Activated T-helper 1 cell treated with anti-CD3 and anti-CD28 coated beads, Interleukin-12 subunit alpha, Interleukin-12 subunit beta, Interleukin-2, Interleukin-4 antibody, amounts not matched to agents 30 ng/mL and 10 ng/mL and 1 ng/mL, durations not matched to agents 14 hours and 24 hours and 36 hours (primary cell): ENCODE data around the gene RAB11FIP4. TPM values are rescaled to one million over a fixed set of nuclear protein-coding genes. Genes with fewer than 3 reads are reported as not detected.
A peak's percentile ranks its signal among the peaks of the same experiment; 100 is the strongest.

Experiments
- DNase-seq: peaks from one replicate; pipeline ENCODE4 v3.0.0; 2021; ENCODE audit warnings: low spot score
- H3K27ac Mint-ChIP-seq: one replicate; pipeline ENCODE4 v1.8.0; 2021; ENCODE audit warnings: mild to moderate bottlenecking, mixed read lengths
- H3K27me3 Mint-ChIP-seq: one replicate; pipeline ENCODE4 v1.8.0; 2022; ENCODE audit warnings: mild to moderate bottlenecking, moderate library complexity, mixed read lengths; ENCODE audit not compliant: insufficient read depth
- H3K36me3 Mint-ChIP-seq: one replicate; pipeline ENCODE4 v1.8.0; 2021; ENCODE audit warnings: low read depth, mixed read lengths
- H3K4me1 Mint-ChIP-seq: one replicate; pipeline ENCODE4 v1.8.0; 2021; ENCODE audit warnings: low read depth, mixed read lengths
- H3K4me3 Mint-ChIP-seq: one replicate; pipeline ENCODE4 v1.8.0; 2021; ENCODE audit warnings: mild to moderate bottlenecking, moderate library complexity, mixed read lengths
- H3K9me3 Mint-ChIP-seq: one replicate; pipeline ENCODE4 v1.8.0; 2021; ENCODE audit warnings: mixed read lengths
- intact Hi-C: fragments of 100-400 bp; cut with micrococcal nuclease; formaldehyde crosslinking; loops from one replicate; pipeline ENCODE4 v1.15.1; 2024
- total RNA-seq: library from RNA; stranded (reverse); gene quantifications from 2 replicates; pipeline ENCODE4 v1.2.3, GENCODE V29; 2022

Gene RAB11FIP4
- total RNA-seq, 1 donor from 2014 or later: 28.7 TPM

- peaks cover 2% of the 10 kb centered on the region for H3K27me3 Mint-ChIP-seq
- H3K9me3 Mint-ChIP-seq: no peaks in the 10 kb centered on the region
- intact Hi-C loops: loop anchor here (1.0 to 5.0 kb wide), 5 partner anchors 14 to 188 kb away; partner anchors contain the start of gene EVI2A
Observed at GRCh38 chr17:31508288-31509094, 117.0 kb downstream of the RAB11FIP4 start.

GRCh38 chr17:31509095-31509804 is 117.8 kb downstream of the RAB11FIP4 start:
- intact Hi-C loops: loop anchor here (2.0 to 5.0 kb wide), 3 partner anchors 40 to 188 kb away; partner anchors contain the start of gene EVI2A
- H3K27me3 Mint-ChIP-seq: peaks cover 2% of the 10 kb centered on the region
- no peaks in the 10 kb centered on the region for H3K9me3 Mint-ChIP-seq
- H3K27ac Mint-ChIP-seq: peak overlapping the region; percentile 100
- peaks cover 3% of the 10 kb centered on the region for H3K36me3 Mint-ChIP-seq
- peak overlapping the region; percentile 87 for H3K4me3 Mint-ChIP-seq
- DNase-seq: no peak
- H3K4me1 Mint-ChIP-seq: peaks cover 54% of the 10 kb centered on the region

More at GRCh38 chr17:31508288-31509094, 117.0 kb downstream of the RAB11FIP4 start:
- Mint-ChIP-seq H3K4me1 (peaks cover 54% of the 10 kb centered on the region), H3K4me3 (peak overlapping the region; percentile 87), H3K36me3 (peaks cover 3% of the 10 kb centered on the region), H3K27ac (peak overlapping the region; percentile 100)
- DNase-seq: peak; percentile 75

- DNase-seq: no peak
- peaks cover 53% of the 10 kb centered on the region for H3K4me1 Mint-ChIP-seq
- intact Hi-C loops: loop anchor here (2.0 to 5.0 kb wide), 3 partner anchors 39 to 189 kb away; partner anchors contain the start of gene EVI2A
- H3K9me3 Mint-ChIP-seq: no peaks in the 10 kb centered on the region
- peaks cover 2% of the 10 kb centered on the region for H3K27me3 Mint-ChIP-seq
- peaks cover 3% of the 10 kb centered on the region for H3K36me3 Mint-ChIP-seq
- peak overlapping the region; percentile 100 for H3K27ac Mint-ChIP-seq
- H3K4me3 Mint-ChIP-seq: peak overlapping the region; percentile 87
Observed at GRCh38 chr17:31509805-31510177, 118.3 kb downstream of the RAB11FIP4 start.

GRCh38 chr17:31510308-31511194 is 119.1 kb downstream of the RAB11FIP4 start:
- Mint-ChIP-seq H3K9me3 (no peaks in the 10 kb centered on the region), H3K36me3 (peaks cover 3% of the 10 kb centered on the region), H3K4me1 (peaks cover 49% of the 10 kb centered on the region), H3K27ac (peak overlapping the region; percentile 100), H3K4me3 (peak overlapping the region; percentile 87), H3K27me3 (peaks cover 2% of the 10 kb centered on the region)
- intact Hi-C loops: no loop called here
- no peak for DNase-seq

- intact Hi-C loops: no loop called here
- H3K36me3 Mint-ChIP-seq: peaks cover 3% of the 10 kb centered on the region
Observed at GRCh38 chr17:31511195-31511578, 119.7 kb downstream of the RAB11FIP4 start.

GRCh38 chr17:31511580-31511979 is 120.1 kb downstream of the RAB11FIP4 start:
- Mint-ChIP-seq H3K36me3 (peaks cover under 1% of the 10 kb centered on the region), H3K9me3 (no peaks in the 10 kb centered on the region), H3K27ac (peak overlapping the region; percentile 100), H3K4me1 (peaks cover 42% of the 10 kb centered on the region), H3K4me3 (no peak overlapping the region), H3K27me3 (peaks cover 2% of the 10 kb centered on the region)
- intact Hi-C loops: no loop called here
- no peak for DNase-seq

More at GRCh38 chr17:31511195-31511578, 119.7 kb downstream of the RAB11FIP4 start:
- Mint-ChIP-seq H3K4me3 (no peak overlapping the region), H3K27me3 (peaks cover 2% of the 10 kb centered on the region), H3K9me3 (no peaks in the 10 kb centered on the region), H3K4me1 (peaks cover 46% of the 10 kb centered on the region), H3K27ac (peak overlapping the region; percentile 100)
- no peak for DNase-seq

GRCh38 chr17:31512104-31512740 is 120.7 kb downstream of the RAB11FIP4 start:
- Mint-ChIP-seq H3K27ac (no peak overlapping the region), H3K4me3 (no peak overlapping the region), H3K9me3 (no peaks in the 10 kb centered on the region), H3K4me1 (peaks cover 38% of the 10 kb centered on the region), H3K27me3 (peaks cover 2% of the 10 kb centered on the region), H3K36me3 (no peaks in the 10 kb centered on the region)
- intact Hi-C loops: no loop called here
- no peak for DNase-seq

GRCh38 chr17:31512796-31513195 is 121.3 kb downstream of the RAB11FIP4 start:
- peaks cover 34% of the 10 kb centered on the region for H3K4me1 Mint-ChIP-seq
- intact Hi-C loops: no loop called here
- no peaks in the 10 kb centered on the region for H3K36me3 Mint-ChIP-seq
- no peak overlapping the region for H3K4me3 Mint-ChIP-seq
- no peak for DNase-seq
- no peak overlapping the region for H3K27ac Mint-ChIP-seq
- H3K27me3 Mint-ChIP-seq: peaks cover 2% of the 10 kb centered on the region
- H3K9me3 Mint-ChIP-seq: no peaks in the 10 kb centered on the region

- H3K9me3 Mint-ChIP-seq: no peaks in the 10 kb centered on the region
Observed at GRCh38 chr17:31513731-31514427, 122.4 kb downstream of the RAB11FIP4 start.

GRCh38 chr17:31515267-31515666 is 123.8 kb downstream of the RAB11FIP4 start:
- no peak overlapping the region for H3K27ac Mint-ChIP-seq
- no peak for DNase-seq
- intact Hi-C loops: no loop called here
- H3K4me3 Mint-ChIP-seq: no peak overlapping the region
- no peaks in the 10 kb centered on the region for H3K9me3 Mint-ChIP-seq
- no peaks in the 10 kb centered on the region for H3K27me3 Mint-ChIP-seq
- peaks cover 6% of the 10 kb centered on the region for H3K36me3 Mint-ChIP-seq
- H3K4me1 Mint-ChIP-seq: peaks cover 10% of the 10 kb centered on the region

More at GRCh38 chr17:31513731-31514427, 122.4 kb downstream of the RAB11FIP4 start:
- Mint-ChIP-seq H3K27ac (no peak overlapping the region), H3K4me1 (peaks cover 24% of the 10 kb centered on the region), H3K4me3 (no peak overlapping the region), H3K36me3 (peaks cover 1% of the 10 kb centered on the region), H3K27me3 (peaks cover 2% of the 10 kb centered on the region)
- no peak for DNase-seq
- intact Hi-C loops: no loop called here

- DNase-seq: no peak
- Mint-ChIP-seq H3K27me3 (no peaks in the 10 kb centered on the region), H3K4me3 (no peak overlapping the region), H3K4me1 (no peaks in the 10 kb centered on the region), H3K36me3 (peaks cover 6% of the 10 kb centered on the region), H3K9me3 (no peaks in the 10 kb centered on the region), H3K27ac (no peak overlapping the region)
- intact Hi-C loops: no loop called here
Observed at GRCh38 chr17:31517524-31517923, 126.0 kb downstream of the RAB11FIP4 start.
